AG09319 (cell line): ENCODE measurements around the gene MBD3.

Source experiments
- DNase-seq: peaks from one replicate; pipeline ENCODE4 v3.0.0-alpha.2; 2010; ENCODE audit warnings: low read depth; ENCODE audit errors: extremely low read depth
- TF ChIP-seq, protein P1 (sequence below): IDR thresholded peaks from 2 replicates; pipeline ENCODE4 v1.5.1; 2011; ENCODE audit warnings: low read depth, mild to moderate bottlenecking, inconsistent platforms, low read length, moderate library complexity

The MBD3 gene

DNA sequence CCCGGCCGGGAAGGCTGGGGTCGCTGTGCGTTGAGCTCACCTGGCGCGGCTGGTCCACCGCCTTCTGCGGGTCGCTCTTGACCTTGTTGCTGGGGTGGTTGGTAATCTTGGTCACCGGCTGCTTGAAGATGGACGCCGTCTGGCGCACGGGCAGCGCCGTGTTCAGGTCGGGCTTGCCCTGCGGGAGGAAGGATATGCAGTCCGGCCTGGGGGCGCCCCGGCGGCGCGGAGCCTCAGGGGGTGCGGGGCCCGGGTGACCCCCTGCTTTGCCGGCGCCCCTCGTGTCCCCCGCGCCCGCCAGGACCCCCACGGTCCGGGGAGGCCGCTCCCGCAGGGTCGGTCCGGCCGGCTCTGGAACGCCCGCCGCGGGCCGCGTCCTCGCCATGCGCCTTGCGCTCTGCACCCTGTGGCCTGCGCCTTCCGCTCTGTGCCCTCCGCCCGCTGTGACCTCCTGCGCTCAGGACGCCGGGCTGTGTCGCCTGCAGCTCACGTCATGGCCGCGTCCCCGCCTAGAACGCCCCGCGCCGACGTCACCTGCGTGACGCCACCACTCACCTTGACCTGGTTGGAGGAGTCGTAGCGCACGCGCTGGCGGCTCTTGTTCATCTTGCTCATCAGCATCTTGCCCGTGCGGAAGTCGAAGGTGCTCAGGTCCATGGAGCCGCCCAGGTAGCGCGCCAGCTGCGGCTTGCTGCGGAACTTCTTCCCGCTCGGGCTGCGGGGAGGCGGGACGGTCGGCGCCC, 8.0 kb downstream of the MBD3 start:
- TF ChIP-seq, protein P1, sequence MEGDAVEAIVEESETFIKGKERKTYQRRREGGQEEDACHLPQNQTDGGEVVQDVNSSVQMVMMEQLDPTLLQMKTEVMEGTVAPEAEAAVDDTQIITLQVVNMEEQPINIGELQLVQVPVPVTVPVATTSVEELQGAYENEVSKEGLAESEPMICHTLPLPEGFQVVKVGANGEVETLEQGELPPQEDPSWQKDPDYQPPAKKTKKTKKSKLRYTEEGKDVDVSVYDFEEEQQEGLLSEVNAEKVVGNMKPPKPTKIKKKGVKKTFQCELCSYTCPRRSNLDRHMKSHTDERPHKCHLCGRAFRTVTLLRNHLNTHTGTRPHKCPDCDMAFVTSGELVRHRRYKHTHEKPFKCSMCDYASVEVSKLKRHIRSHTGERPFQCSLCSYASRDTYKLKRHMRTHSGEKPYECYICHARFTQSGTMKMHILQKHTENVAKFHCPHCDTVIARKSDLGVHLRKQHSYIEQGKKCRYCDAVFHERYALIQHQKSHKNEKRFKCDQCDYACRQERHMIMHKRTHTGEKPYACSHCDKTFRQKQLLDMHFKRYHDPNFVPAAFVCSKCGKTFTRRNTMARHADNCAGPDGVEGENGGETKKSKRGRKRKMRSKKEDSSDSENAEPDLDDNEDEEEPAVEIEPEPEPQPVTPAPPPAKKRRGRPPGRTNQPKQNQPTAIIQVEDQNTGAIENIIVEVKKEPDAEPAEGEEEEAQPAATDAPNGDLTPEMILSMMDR: no peak
- DNase-seq: no peak

- no peak for DNase-seq
- TF ChIP-seq, protein P1: no peak
These were observed 10.5 kb downstream of the MBD3 start for GRCh38 chr19:1582201-1582600.

DNA sequence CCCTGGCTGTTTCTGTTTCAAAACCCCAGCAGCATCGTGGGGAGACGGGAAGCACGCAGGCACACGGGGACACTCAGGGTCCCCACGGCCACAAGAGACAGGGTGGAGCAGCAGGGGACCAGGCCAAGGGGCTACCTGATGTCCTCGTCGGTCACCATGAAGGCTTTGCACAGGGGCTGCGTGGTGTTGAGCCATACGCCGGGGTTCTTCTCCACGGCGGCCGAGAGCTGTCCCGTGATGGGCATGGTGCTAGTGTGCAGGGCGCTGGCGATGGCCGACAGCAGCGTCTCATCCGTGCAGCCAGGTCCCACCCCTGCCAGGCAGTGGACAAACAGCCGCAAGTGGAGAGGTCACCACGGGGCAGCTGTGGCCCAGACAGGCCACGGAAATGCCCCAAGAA, 11.7 kb downstream of the MBD3 start:
- no peak for DNase-seq
- TF ChIP-seq, protein P1: no peak

DNA sequence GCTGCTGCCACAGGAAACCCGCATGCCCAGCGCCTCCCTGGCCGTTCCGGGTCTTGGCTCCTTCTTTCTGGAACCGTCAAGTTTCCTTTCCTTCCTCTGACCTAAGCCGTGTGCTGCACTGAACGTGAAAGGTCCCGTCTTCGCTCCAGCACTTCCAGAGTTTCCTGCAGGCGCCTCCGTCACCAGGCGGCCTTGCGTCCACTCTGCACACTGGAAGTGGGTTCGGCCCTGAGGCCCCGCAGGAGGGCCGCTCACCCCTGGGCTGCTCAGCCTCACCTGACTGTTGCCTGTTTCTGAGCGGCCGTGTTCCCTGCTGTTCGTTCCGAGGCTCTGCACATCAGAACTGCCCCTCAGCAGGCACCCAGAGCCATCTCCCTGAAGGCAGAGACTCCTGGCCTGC, 12.3 kb downstream of the MBD3 start:
- DNase-seq: no peak
- TF ChIP-seq, protein P1: no peak

GRCh38 chr19:1579222-1579621, 13.4 kb downstream of the MBD3 start:
- DNase-seq: no peak

GRCh38 chr19:1577929-1578618, 14.6 kb downstream of the MBD3 start:
- no peak for DNase-seq
- TF ChIP-seq, protein P1: no peak

More at GRCh38 chr19:1579222-1579621, 13.4 kb downstream of the MBD3 start:
- TF ChIP-seq, protein P1: no peak

- TF ChIP-seq, protein P1: no peak
- no peak for DNase-seq
These were observed 15.4 kb downstream of the MBD3 start for GRCh38 chr19:1577090-1577928.
